ENCODE data around the gene WWTR1.

GRCh38 chr3:149608987-149609386, 48.8 kb downstream of the WWTR1 start:
- TF ChIP-seq POU2F2 (IDR thresholded peaks at IDR 0.05; ENCODE audit: low read depth, low read length) (no peak), POLR2A (IDR thresholded peaks at IDR 0.05; ENCODE audit: low read depth, low read length) (no peak), SPI1 (IDR thresholded peaks at IDR 0.05; ENCODE audit: low read depth, low read length) (no peak), POLR2AphosphoS5 (IDR thresholded peaks at IDR 0.05; ENCODE audit: low read depth, low read length) (no peak), PAX5 (IDR thresholded peaks at IDR 0.05; ENCODE audit: insufficient read depth, low read length, severe bottlenecking) (no peak)

Data from GM12891 (cell line).